HG03280 (cell line): ENCODE data around the gene FBXO27.
"Not testable (repeated sequence)": the region's sequence is repeated elsewhere in the genome, so short reads cannot be mapped to it uniquely, and the experiment has no call there.

ENCODE experiments used
- ATAC-seq: cut with Tn5 transposase; IDR thresholded peaks from one replicate; pipeline ENCODE4 v1.9.1; 2021; ENCODE audit warnings: mild to moderate bottlenecking, moderate library complexity; ENCODE audit not compliant: unreplicated experiment

Gene FBXO27

GRCh38 chr19:39032063-39032918 is at the start of gene FBXO27:
Gene FBXO27 (minus strand): TSS chr19:39032549. CDS start chr19:39032227, 322 bp downstream.
- no peak for ATAC-seq

- no peak for ATAC-seq
Measured at GRCh38 chr19:39080431-39080830, 48.1 kb upstream of the FBXO27 start.

- no peak for ATAC-seq
Measured at GRCh38 chr19:39078436-39079200, 46.3 kb upstream of the FBXO27 start.

GRCh38 chr19:39077323-39077722 is 45.0 kb upstream of the FBXO27 start:
- ATAC-seq, result no peak

- ATAC-seq, result no peak
Measured at GRCh38 chr19:39074942-39075341, 42.6 kb upstream of the FBXO27 start.

- ATAC-seq, result no peak
Measured at GRCh38 chr19:39074205-39074692, 41.9 kb upstream of the FBXO27 start.

GRCh38 chr19:39070888-39071287 is 38.5 kb upstream of the FBXO27 start:
- no peak for ATAC-seq

GRCh38 chr19:39068259-39068658 is 35.9 kb upstream of the FBXO27 start:
- not testable (repeated sequence) for ATAC-seq

GRCh38 chr19:39067104-39067503 is 34.8 kb upstream of the FBXO27 start:
- no peak for ATAC-seq

GRCh38 chr19:39065928-39066327 is 33.6 kb upstream of the FBXO27 start:
- ATAC-seq, result no peak

- no peak for ATAC-seq
Measured at GRCh38 chr19:39064405-39064804, 32.1 kb upstream of the FBXO27 start.

GRCh38 chr19:39060171-39060570 is 27.8 kb upstream of the FBXO27 start:
- no peak for ATAC-seq

GRCh38 chr19:39059302-39059701 is 27.0 kb upstream of the FBXO27 start:
- ATAC-seq, result no peak

GRCh38 chr19:39057615-39058014 is 25.3 kb upstream of the FBXO27 start:
- ATAC-seq, result no peak

- ATAC-seq, result no peak
Measured at GRCh38 chr19:39054091-39054470, 21.7 kb upstream of the FBXO27 start.

- no peak for ATAC-seq
Measured at GRCh38 chr19:39053276-39054090, 21.1 kb upstream of the FBXO27 start.

GRCh38 chr19:39052846-39053245 is 20.5 kb upstream of the FBXO27 start:
- no peak for ATAC-seq

GRCh38 chr19:39052243-39052746 is 19.9 kb upstream of the FBXO27 start:
- no peak for ATAC-seq

GRCh38 chr19:39047073-39047472 is 14.7 kb upstream of the FBXO27 start:
- ATAC-seq, result no peak

GRCh38 chr19:39046037-39046821 is 13.9 kb upstream of the FBXO27 start:
- ATAC-seq, result no peak
